BE2C (cell line): ENCODE measurements around the gene PRTFDC1.

Experiments
- DNase-seq: peaks from one replicate; pipeline ENCODE4 v3.0.0-alpha.2; 2020
- H3K27me3 ChIP-seq: fragments of 250-450 bp; sonication (Bioruptor Pico); 2 replicates; pipeline ENCODE4 v1.5.1; 2020; ENCODE audit warnings: mild to moderate bottlenecking
- H3K36me3 ChIP-seq: fragments of 250-450 bp; sonication (Bioruptor Pico); 2 replicates; pipeline ENCODE4 v1.5.1; 2020; ENCODE audit warnings: mild to moderate bottlenecking
- H3K4me1 ChIP-seq: fragments of 250-450 bp; sonication (Bioruptor Pico); 2 replicates; pipeline ENCODE4 v1.5.1; 2020
- H3K4me3 ChIP-seq: 2 replicates; pipeline ENCODE4 v1.5.1; 2011; ENCODE audit warnings: low read depth, low read length
- H3K9me3 ChIP-seq: fragments of 250-450 bp; sonication (Bioruptor Pico); 2 replicates; pipeline ENCODE4 v1.5.1; 2020
- TF ChIP-seq, protein P1 (sequence below): IDR thresholded peaks from 2 replicates; pipeline ENCODE4 v1.5.1; 2012; ENCODE audit warnings: mild to moderate bottlenecking, low read depth, low read length

PRTFDC1 gene

DNA sequence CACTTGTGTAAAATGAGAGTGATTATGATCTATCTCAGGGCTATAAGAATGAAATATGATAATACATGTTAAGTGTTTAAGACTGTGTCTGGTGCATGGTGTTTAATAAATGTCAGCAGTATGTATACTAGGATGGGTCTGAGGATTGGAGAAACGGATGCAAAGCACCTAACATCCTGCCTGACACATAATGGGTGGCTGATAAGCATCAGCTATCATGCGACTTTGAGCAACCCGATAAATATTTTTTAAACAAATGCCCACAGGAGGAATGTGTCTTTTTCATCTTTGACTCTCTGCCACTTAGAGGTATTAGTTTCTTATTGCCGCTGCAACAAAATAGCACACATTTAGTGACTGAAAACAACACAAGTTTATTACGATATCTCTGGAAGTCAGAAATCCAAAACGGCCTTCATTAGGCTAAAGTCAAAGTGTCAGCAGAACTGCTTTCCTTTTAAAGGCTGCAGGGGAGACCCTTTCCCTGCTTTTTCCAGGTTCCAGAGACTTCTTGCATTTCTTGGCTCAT lies 135.5 kb downstream of the PRTFDC1 start:
- no peak for DNase-seq
- no peaks in the 10 kb centered on the region for H3K27me3 ChIP-seq
- no peak overlapping the region for H3K4me3 ChIP-seq
- TF ChIP-seq, protein P1, sequence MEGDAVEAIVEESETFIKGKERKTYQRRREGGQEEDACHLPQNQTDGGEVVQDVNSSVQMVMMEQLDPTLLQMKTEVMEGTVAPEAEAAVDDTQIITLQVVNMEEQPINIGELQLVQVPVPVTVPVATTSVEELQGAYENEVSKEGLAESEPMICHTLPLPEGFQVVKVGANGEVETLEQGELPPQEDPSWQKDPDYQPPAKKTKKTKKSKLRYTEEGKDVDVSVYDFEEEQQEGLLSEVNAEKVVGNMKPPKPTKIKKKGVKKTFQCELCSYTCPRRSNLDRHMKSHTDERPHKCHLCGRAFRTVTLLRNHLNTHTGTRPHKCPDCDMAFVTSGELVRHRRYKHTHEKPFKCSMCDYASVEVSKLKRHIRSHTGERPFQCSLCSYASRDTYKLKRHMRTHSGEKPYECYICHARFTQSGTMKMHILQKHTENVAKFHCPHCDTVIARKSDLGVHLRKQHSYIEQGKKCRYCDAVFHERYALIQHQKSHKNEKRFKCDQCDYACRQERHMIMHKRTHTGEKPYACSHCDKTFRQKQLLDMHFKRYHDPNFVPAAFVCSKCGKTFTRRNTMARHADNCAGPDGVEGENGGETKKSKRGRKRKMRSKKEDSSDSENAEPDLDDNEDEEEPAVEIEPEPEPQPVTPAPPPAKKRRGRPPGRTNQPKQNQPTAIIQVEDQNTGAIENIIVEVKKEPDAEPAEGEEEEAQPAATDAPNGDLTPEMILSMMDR: no peak
- no peaks in the 10 kb centered on the region for H3K36me3 ChIP-seq
- H3K4me1 ChIP-seq: peaks cover 4% of the 10 kb centered on the region
- no peaks in the 10 kb centered on the region for H3K9me3 ChIP-seq

DNA sequence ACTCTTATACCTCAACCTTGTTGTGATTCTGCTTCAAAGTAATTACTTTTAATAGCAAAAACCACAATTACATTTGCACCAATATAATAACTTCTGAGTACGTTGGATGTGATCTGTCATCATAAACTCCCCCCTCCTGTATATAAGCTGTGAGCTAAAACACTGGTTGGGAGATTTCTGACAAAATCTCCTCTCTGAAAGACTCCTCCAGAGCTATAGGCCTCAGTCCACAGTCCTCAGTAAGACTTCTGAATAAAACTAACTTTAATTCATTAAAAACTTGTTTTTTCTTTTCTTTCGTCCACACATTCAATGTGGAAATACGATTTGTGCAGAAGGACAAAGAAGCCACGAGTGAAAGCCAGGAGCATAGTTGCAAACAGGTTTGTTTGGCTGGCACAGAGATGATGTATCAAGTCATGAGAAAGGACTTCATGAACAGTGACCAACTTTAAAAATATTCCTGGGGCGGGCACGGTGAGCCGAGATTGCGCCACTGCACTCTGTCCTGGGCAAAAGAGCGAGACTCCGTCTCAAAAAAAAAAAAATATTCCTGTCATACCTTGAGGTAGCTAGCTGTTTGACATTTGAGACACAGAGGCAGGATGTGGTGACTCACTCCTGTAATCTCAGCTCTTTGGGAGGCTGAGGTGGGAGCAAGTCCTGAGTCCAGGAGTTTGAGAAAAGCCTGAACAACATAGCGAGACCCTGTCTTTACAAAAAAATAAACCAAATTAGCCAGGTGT lies 137.7 kb downstream of the PRTFDC1 start:
- Histone ChIP-seq H3K9me3 (no peaks in the 10 kb centered on the region), H3K4me3 (no peak overlapping the region), H3K36me3 (no peaks in the 10 kb centered on the region), H3K4me1 (no peaks in the 10 kb centered on the region), H3K27me3 (no peaks in the 10 kb centered on the region)
- DNase-seq: no peak
- TF ChIP-seq, protein P1: no peak

DNA sequence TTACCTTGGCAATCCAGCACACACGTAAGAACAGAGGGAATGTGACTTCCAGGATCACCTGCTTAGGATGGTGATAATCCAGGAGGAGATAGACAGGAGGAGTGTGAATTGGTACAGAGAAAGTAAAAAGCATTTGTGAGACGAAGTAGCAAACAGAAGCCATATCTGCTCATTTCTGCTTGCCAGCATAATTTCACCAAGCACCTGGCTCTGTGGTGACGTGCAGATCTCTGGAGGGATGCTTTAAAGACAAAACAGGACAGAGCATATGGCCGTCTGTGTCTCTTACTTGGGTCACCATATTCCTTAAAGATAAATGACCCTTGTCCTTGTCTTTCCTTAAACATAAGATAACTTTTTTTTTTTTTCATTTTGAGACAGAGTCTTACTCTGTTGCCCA lies 138.6 kb downstream of the PRTFDC1 start:
- no peaks in the 10 kb centered on the region for H3K27me3 ChIP-seq
- H3K4me3 ChIP-seq: no peak overlapping the region
- TF ChIP-seq, protein P1: no peak
- H3K9me3 ChIP-seq: no peaks in the 10 kb centered on the region
- H3K4me1 ChIP-seq: no peaks in the 10 kb centered on the region
- no peaks in the 10 kb centered on the region for H3K36me3 ChIP-seq
- DNase-seq: no peak

DNA sequence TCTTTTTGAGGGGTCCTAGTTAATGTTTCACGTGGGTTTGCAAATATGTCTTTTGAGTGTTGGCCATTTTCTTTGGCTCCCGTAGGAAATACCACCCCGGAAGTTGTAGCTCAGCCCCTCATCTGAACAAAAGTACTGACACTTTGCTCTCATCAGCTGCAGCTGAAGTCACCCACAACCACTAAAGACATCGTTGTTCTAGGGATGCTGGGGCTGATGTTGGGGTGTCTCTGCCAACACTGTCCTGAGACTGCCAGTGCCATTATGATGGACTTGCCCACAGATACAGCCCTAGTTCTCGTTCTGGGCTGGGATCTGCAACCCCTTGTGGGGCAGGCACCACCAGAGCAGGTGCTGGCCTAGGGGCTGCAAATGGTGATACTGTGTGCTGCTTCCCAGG lies 146.1 kb downstream of the PRTFDC1 start:
- Histone ChIP-seq H3K27me3 (no peaks in the 10 kb centered on the region), H3K9me3 (no peaks in the 10 kb centered on the region), H3K4me1 (no peaks in the 10 kb centered on the region), H3K4me3 (no peak overlapping the region), H3K36me3 (no peaks in the 10 kb centered on the region)
- DNase-seq: no peak
- TF ChIP-seq, protein P1: no peak

DNA sequence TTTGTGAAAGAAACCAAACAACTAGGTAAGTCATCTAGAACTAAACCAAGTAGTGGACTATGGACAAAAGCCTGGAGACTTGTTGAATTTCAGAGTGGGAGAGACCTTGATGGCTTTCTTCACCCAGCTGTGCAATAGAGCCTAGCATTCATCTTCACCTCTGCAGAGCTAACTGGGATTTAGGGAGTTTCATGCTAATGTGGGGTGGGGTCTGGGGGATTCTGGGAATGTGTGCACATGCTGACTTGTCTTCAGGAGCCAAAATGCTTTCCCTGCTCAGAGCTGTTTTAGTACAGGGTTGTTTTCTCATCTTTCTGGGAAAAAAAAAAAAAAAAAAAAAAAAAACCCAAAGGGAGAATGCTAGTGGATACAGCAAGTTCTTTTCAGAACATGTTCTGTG lies 147.4 kb downstream of the PRTFDC1 start:
- no peak overlapping the region for H3K4me3 ChIP-seq
- DNase-seq: no peak
- H3K27me3 ChIP-seq: no peaks in the 10 kb centered on the region
- no peaks in the 10 kb centered on the region for H3K36me3 ChIP-seq
- H3K9me3 ChIP-seq: no peaks in the 10 kb centered on the region
- H3K4me1 ChIP-seq: no peaks in the 10 kb centered on the region
- TF ChIP-seq, protein P1: no peak

DNA sequence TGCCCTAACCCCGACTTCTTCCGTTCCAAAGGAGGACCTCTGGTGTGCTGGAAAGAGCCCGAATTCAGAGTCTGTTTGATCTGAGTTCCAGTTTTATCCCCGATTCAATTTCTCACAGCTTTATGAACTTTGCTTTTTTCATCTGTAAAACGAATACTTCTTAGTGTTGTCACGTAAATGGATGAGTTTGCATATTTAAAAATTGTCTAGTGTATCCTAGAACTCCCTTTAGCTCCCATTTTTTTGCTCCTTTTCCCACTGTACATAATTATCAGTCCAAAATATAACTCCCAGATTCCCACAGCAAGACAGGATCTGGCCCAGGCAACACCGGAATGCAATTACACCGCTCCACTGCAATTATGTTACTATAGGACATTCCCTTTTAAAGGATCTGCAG lies 148.0 kb downstream of the PRTFDC1 start:
- Histone ChIP-seq H3K4me1 (no peaks in the 10 kb centered on the region), H3K27me3 (no peaks in the 10 kb centered on the region), H3K4me3 (no peak overlapping the region), H3K9me3 (no peaks in the 10 kb centered on the region), H3K36me3 (no peaks in the 10 kb centered on the region)
- TF ChIP-seq, protein P1: no peak
- no peak for DNase-seq
